Stimulated activated CD8-positive, alpha-beta memory T cell treated with anti-CD3 and anti-CD28 coated beads, Interleukin-4, amount 100 ng/mL, for 1 hour (primary cell): ENCODE data around the gene NFX1.

Experiments used
- DNase-seq, 2 donors: peaks; one replicate each; pipeline ENCODE4 v3.0.0-alpha.2; 2020; ENCODE audit warnings: low read depth in 2 of 2, low spot score in 1 of 2

The NFX1 gene

GRCh38 chr9:33265211-33265865 is 25.0 kb upstream of the NFX1 start:
- no peak for DNase-seq

- DNase-seq = no peak
These were observed 23.1 kb upstream of the NFX1 start for GRCh38 chr9:33267151-33267767.

- no peak for DNase-seq
These were observed 20.2 kb upstream of the NFX1 start for GRCh38 chr9:33270146-33270545.

GRCh38 chr9:33272061-33272460 is 18.3 kb upstream of the NFX1 start:
- no peak for DNase-seq

GRCh38 chr9:33273266-33273971 is 16.9 kb upstream of the NFX1 start:
- DNase-seq = no peak

GRCh38 chr9:33273972-33274328 is 16.4 kb upstream of the NFX1 start:
- no peak for DNase-seq

- no peak for DNase-seq
These were observed 12.8 kb upstream of the NFX1 start for GRCh38 chr9:33277484-33277883.

- DNase-seq = no peak
These were observed 4.8 kb upstream of the NFX1 start for GRCh38 chr9:33285502-33285901.

GRCh38 chr9:33287087-33287490 is 3.2 kb upstream of the NFX1 start:
- DNase-seq = no peak

GRCh38 chr9:33288235-33288634 is 2.1 kb upstream of the NFX1 start:
- no peak for DNase-seq

- no peak for DNase-seq
These were observed 1.4 kb upstream of the NFX1 start for GRCh38 chr9:33288828-33289483.

- DNase-seq = no peak
These were observed 820 bp upstream of the NFX1 start for GRCh38 chr9:33289496-33289895.

GRCh38 chr9:33289936-33290246 is 425 bp upstream of the NFX1 start:
- DNase-seq = no peak

- DNase-seq = no peak
These were observed 698 bp downstream of the NFX1 start for GRCh38 chr9:33291031-33291397.

- DNase-seq = no peak
These were observed 1.6 kb downstream of the NFX1 start for GRCh38 chr9:33291901-33292300.

- no peak for DNase-seq
These were observed 3.5 kb downstream of the NFX1 start for GRCh38 chr9:33293782-33294181.

GRCh38 chr9:33294670-33295432 is 4.5 kb downstream of the NFX1 start:
- DNase-seq = no peak

GRCh38 chr9:33295571-33295970 is 5.3 kb downstream of the NFX1 start:
- no peak for DNase-seq

- DNase-seq = no peak
These were observed 7.1 kb downstream of the NFX1 start for GRCh38 chr9:33297432-33297831.

GRCh38 chr9:33300546-33300945 is 10.2 kb downstream of the NFX1 start:
- DNase-seq = no peak

- no peak for DNase-seq
These were observed 14.0 kb downstream of the NFX1 start for GRCh38 chr9:33304362-33304761.

GRCh38 chr9:33306037-33306436 is 15.7 kb downstream of the NFX1 start:
- no peak for DNase-seq
